ENCODE results near the gene ADAMTS4.

DNA sequence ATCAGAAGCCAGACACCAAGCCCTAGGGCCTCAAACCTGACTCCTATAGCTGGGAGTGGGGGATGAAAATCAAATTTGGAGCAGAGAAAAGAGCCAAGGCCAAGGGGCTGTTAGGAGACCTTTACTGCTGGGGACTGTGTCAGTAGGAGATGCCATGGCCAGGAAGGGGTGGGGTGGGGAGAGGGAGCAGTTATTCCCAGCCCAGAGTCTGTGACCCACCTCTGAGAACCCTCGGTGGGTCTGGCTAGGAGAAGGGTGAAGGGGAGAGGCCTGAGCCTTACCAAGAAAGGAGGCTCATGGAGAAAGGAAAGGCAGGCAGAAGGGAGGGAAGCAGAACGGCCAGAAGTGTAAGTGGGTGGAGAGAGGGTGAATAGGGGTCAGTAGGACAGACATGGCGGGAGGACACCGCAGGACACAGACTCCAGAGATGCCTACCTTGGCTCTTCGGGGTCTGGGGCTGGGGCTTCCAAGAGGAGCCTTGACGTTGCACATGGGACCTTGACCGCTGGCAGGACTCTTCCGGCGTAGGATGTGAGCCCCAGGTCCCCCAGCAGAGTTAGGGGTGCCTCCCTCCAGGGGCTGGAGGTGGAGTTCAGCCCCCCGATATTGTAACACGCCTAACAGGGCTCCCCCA lies 1.2 kb downstream of the ADAMTS4 start:
- TF ChIP-seq, protein P1, sequence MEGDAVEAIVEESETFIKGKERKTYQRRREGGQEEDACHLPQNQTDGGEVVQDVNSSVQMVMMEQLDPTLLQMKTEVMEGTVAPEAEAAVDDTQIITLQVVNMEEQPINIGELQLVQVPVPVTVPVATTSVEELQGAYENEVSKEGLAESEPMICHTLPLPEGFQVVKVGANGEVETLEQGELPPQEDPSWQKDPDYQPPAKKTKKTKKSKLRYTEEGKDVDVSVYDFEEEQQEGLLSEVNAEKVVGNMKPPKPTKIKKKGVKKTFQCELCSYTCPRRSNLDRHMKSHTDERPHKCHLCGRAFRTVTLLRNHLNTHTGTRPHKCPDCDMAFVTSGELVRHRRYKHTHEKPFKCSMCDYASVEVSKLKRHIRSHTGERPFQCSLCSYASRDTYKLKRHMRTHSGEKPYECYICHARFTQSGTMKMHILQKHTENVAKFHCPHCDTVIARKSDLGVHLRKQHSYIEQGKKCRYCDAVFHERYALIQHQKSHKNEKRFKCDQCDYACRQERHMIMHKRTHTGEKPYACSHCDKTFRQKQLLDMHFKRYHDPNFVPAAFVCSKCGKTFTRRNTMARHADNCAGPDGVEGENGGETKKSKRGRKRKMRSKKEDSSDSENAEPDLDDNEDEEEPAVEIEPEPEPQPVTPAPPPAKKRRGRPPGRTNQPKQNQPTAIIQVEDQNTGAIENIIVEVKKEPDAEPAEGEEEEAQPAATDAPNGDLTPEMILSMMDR (IDR thresholded peaks at IDR 0.05), result no peak
- no peak for TF ChIP-seq POLR2A (IDR thresholded peaks at IDR 0.05)
- no peak for TF ChIP-seq EP300 (IDR thresholded peaks at IDR 0.05)
- no peak for TF ChIP-seq POLR2AphosphoS5 (IDR thresholded peaks at IDR 0.05)
